GM12878 (cell line): Measurements from ENCODE around the gene TP53I3. TPM values are rescaled to one million over a fixed set of nuclear protein-coding genes. Genes with fewer than 3 reads are reported as not detected.
A peak's percentile ranks its signal among the peaks of the same experiment; 100 is the strongest.

Source experiments
- CHD2 ChIP-seq: IDR thresholded peaks from 2 replicates; pipeline ENCODE4 v1.6.1; 2011; ENCODE audit warnings: low read depth, low read length, improper control_type of control experiment, borderline replicate concordance
- CREM ChIP-seq: IDR thresholded peaks from 2 replicates; pipeline ENCODE4 v1.6.1; 2014; ENCODE audit warnings: antibody characterized with exemption, low read depth
- DPF2 ChIP-seq: fragments of 450-650 bp; IDR thresholded peaks from 2 replicates; pipeline ENCODE4 v1.6.1; 2017; ENCODE audit warnings: mild to moderate bottlenecking
- EED ChIP-seq: sonication (generic); IDR thresholded peaks from 2 replicates; pipeline ENCODE4 v1.6.1; 2016; ENCODE audit warnings: antibody characterized with exemption, low read depth
- FOS ChIP-seq: IDR thresholded peaks from 3 replicates; pipeline ENCODE4 v1.6.1; 2011; ENCODE audit warnings: borderline replicate concordance; ENCODE audit not compliant: insufficient read length; ENCODE audit errors: extremely low read depth
- IRF3 ChIP-seq: fragments of 450-650 bp; IDR thresholded peaks from 2 replicates; pipeline ENCODE4 v1.6.1; 2014; ENCODE audit warnings: mild to moderate bottlenecking
- KLF5 ChIP-seq: fragments of 450-650 bp; IDR thresholded peaks from 2 replicates; pipeline ENCODE4 v1.6.1; 2014; ENCODE audit warnings: mild to moderate bottlenecking; ENCODE audit not compliant: partially characterized antibody
- NFYB ChIP-seq: IDR thresholded peaks from 2 replicates; pipeline ENCODE4 v1.6.1; 2011; ENCODE audit warnings: low read depth, mild to moderate bottlenecking, low read length, improper control_type of control experiment, moderate library complexity; ENCODE audit not compliant: insufficient read depth
- PBX3 ChIP-seq: IDR thresholded peaks from 2 replicates; pipeline ENCODE4 v1.6.1; 2011; ENCODE audit warnings: mild to moderate bottlenecking, low read depth, low read length, moderate library complexity; ENCODE audit not compliant: insufficient replicate concordance
- POLR2AphosphoS2 ChIP-seq: IDR thresholded peaks from 2 replicates; pipeline ENCODE4 v1.6.1; 2011; ENCODE audit warnings: low read depth, mild to moderate bottlenecking, low read length, improper control_type of control experiment, moderate library complexity
- POLR2AphosphoS5 ChIP-seq: IDR thresholded peaks from 2 replicates; pipeline ENCODE4 v1.6.1; 2011; ENCODE audit warnings: mild to moderate bottlenecking, low read length, inconsistent platforms
- RB1 ChIP-seq: fragments of 450-650 bp; formaldehyde crosslinking; IDR thresholded peaks from 2 replicates; pipeline ENCODE4 v1.6.1; 2017; ENCODE audit warnings: mild to moderate bottlenecking, borderline replicate concordance
- RUNX3 ChIP-seq: IDR thresholded peaks from 2 replicates; pipeline ENCODE4 v1.6.1; 2012; ENCODE audit warnings: low read length, inconsistent platforms
- STAT1 ChIP-seq: fragments of 450-650 bp; conservative IDR thresholded peaks from 2 replicates; pipeline ENCODE4 v1.6.1; 2014; ENCODE audit warnings: antibody characterized with exemption, mild to moderate bottlenecking
- TARDBP ChIP-seq: IDR thresholded peaks from 2 replicates; pipeline ENCODE4 v1.6.1; 2016; ENCODE audit warnings: borderline replicate concordance
- TCF3 ChIP-seq: IDR thresholded peaks from 2 replicates; pipeline ENCODE4 v1.6.1; 2012; ENCODE audit warnings: low read depth, mild to moderate bottlenecking, low read length, borderline replicate concordance; ENCODE audit not compliant: insufficient read depth
- polyA plus RNA-seq, 11 experiments: library from polyadenylated mRNA; depleted of rRNA in 4 of 11; unstranded in 6 of 11; stranded (reverse) in 5 of 11; fragments of >200 nt; fragmentation: Nextera tagmentation in 4 of 11; fragmentation: Illumina TruSeq in 1 of 11; extraction: Ambion mirVana in 4 of 11; extraction: Trizol in 1 of 11; gene quantifications; 1 replicate in 1 of 11; 2 replicates in 10 of 11; pipeline versions ENCODE4 v1.2.1 to v1.2.3, GENCODE V29; 2011 to 2016; ENCODE audit warnings: inconsistent platforms in 2 of 11, missing spikeins in 2 of 11, low read depth in 1 of 11
- total RNA-seq, 4 experiments: library from RNA; depleted of rRNA in 3 of 4; stranded (reverse); fragments of >200 nt in 3 of 4; fragmentation: Illumina TruSeq in 1 of 4; extraction: Trizol in 1 of 4; gene quantifications; 2 replicates each; pipeline versions ENCODE4 v1.2.1 to v1.2.3, GENCODE V29; 2013 to 2021
- TF ChIP-seq, protein P1 (sequence below): fragments of 450-650 bp; IDR thresholded peaks from 2 replicates; pipeline ENCODE4 v1.6.1; 2017; ENCODE audit warnings: mild to moderate bottlenecking, moderate library complexity
- TF ChIP-seq, protein P2 (sequence below): fragments of 450-650 bp; IDR thresholded peaks from 2 replicates; pipeline ENCODE4 v1.6.1; 2017; ENCODE audit warnings: mild to moderate bottlenecking

Gene TP53I3
- total and polyA plus RNA-seq, 10 of the 15 experiments (the other 5 are each of a cell fraction or from before 2014, with no cell fraction given) = 1.4 to 57.4 (median 11.6) TPM

GRCh38 chr2:24046930-24047702, 37.5 kb downstream of the TP53I3 start, which contains the start of gene WDCP (continued):
- TF ChIP-seq EED (no peak), PBX3 (peak; percentile 84), CREM (peak; percentile 60; the same call in 1 of the 2 replicates), KLF5 (no peak), IRF3 (peak; percentile 90), POLR2AphosphoS5 (peak; percentile 93), RUNX3 (peak; percentile 99), POLR2AphosphoS2 (peak; percentile 83; the same call in 1 of the 2 replicates), FOS (peak; percentile 85), TARDBP (0 out of 2 replicates have a peak, but pooled peaks have one; percentile 36), TCF3 (no peak), RB1 (peak; percentile 33; the same call in 1 of the 2 replicates), CHD2 (peak; percentile 92), NFYB (peak; percentile 99), STAT1 (no peak; the same call in 1 of the 2 replicates), DPF2 (0 out of 2 replicates have a peak, but pooled peaks have one; percentile 23)
- TF ChIP-seq, protein P1, sequence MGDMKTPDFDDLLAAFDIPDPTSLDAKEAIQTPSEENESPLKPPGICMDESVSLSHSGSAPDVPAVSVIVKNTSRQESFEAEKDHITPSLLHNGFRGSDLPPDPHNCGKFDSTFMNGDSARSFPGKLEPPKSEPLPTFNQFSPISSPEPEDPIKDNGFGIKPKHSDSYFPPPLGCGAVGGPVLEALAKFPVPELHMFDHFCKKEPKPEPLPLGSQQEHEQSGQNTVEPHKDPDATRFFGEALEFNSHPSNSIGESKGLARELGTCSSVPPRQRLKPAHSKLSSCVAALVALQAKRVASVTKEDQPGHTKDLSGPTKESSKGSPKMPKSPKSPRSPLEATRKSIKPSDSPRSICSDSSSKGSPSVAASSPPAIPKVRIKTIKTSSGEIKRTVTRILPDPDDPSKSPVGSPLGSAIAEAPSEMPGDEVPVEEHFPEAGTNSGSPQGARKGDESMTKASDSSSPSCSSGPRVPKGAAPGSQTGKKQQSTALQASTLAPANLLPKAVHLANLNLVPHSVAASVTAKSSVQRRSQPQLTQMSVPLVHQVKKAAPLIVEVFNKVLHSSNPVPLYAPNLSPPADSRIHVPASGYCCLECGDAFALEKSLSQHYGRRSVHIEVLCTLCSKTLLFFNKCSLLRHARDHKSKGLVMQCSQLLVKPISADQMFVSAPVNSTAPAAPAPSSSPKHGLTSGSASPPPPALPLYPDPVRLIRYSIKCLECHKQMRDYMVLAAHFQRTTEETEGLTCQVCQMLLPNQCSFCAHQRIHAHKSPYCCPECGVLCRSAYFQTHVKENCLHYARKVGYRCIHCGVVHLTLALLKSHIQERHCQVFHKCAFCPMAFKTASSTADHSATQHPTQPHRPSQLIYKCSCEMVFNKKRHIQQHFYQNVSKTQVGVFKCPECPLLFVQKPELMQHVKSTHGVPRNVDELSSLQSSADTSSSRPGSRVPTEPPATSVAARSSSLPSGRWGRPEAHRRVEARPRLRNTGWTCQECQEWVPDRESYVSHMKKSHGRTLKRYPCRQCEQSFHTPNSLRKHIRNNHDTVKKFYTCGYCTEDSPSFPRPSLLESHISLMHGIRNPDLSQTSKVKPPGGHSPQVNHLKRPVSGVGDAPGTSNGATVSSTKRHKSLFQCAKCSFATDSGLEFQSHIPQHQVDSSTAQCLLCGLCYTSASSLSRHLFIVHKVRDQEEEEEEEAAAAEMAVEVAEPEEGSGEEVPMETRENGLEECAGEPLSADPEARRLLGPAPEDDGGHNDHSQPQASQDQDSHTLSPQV = no peak
- TF ChIP-seq, protein P2, sequence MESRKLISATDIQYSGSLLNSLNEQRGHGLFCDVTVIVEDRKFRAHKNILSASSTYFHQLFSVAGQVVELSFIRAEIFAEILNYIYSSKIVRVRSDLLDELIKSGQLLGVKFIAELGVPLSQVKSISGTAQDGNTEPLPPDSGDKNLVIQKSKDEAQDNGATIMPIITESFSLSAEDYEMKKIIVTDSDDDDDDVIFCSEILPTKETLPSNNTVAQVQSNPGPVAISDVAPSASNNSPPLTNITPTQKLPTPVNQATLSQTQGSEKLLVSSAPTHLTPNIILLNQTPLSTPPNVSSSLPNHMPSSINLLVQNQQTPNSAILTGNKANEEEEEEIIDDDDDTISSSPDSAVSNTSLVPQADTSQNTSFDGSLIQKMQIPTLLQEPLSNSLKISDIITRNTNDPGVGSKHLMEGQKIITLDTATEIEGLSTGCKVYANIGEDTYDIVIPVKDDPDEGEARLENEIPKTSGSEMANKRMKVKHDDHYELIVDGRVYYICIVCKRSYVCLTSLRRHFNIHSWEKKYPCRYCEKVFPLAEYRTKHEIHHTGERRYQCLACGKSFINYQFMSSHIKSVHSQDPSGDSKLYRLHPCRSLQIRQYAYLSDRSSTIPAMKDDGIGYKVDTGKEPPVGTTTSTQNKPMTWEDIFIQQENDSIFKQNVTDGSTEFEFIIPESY = no peak
